H1 (cell line): ENCODE measurements around the gene THAP7. TPM values are rescaled to one million over a fixed set of nuclear protein-coding genes. Genes with fewer than 3 reads are reported as not detected.

ENCODE experiments used
- CTCF ChIA-PET: fragments of 300-600 bp; sonication (Branson Sonifier 250); formaldehyde crosslinking; loops from one replicate; lab custom pipeline; 2021; ENCODE audit not compliant: partially characterized antibody; lab: Charles Lee
- POLR2A ChIA-PET: fragments of 300-600 bp; sonication (Branson Sonifier 250); formaldehyde crosslinking; loops from one replicate; lab custom pipeline; 2021; ENCODE audit warnings: inconsistent platforms; ENCODE audit not compliant: partially characterized antibody; lab: Charles Lee
- DNase-seq, 2 experiments: peaks; one replicate each; pipeline versions ENCODE4 v3.0.0 to v3.0.0-alpha.2; 2010 to 2022; ENCODE audit warnings: low spot score in 2 of 2, low read depth in 1 of 2, mixed read lengths in 1 of 2
- FAIRE-seq: peaks from 2 replicates; lab custom pipeline; 2011; peaks lifted over from hg19 to GRCh38; lab: Jason Lieb, UNC
- H2AFZ ChIP-seq: 2 replicates; pipeline ENCODE4 v1.8.1; 2012; ENCODE audit warnings: low read length, inconsistent platforms
- H2AK5ac ChIP-seq: 2 replicates; pipeline ENCODE4 v1.6.1; 2013; ENCODE audit warnings: low read depth, low read length
- H2BK120ac ChIP-seq: replicated peaks from 2 replicates; pipeline ENCODE3; 2013; ENCODE audit warnings: low read depth, low read length, inconsistent platforms
- H2BK12ac ChIP-seq: 2 replicates; pipeline ENCODE4 v1.6.1; 2013; ENCODE audit warnings: low read depth, low read length
- H2BK15ac ChIP-seq: 2 replicates; pipeline ENCODE4 v1.6.1; 2013; ENCODE audit warnings: low read length
- H2BK20ac ChIP-seq: 2 replicates; pipeline ENCODE4 v1.6.1; 2013; ENCODE audit warnings: low read length
- H2BK5ac ChIP-seq: 2 replicates; pipeline ENCODE4 v1.6.1; 2013; ENCODE audit warnings: low read depth, low read length
- H3K14ac ChIP-seq: 2 replicates; pipeline ENCODE4 v1.6.1; 2013; ENCODE audit warnings: inconsistent platforms; ENCODE audit not compliant: insufficient read length
- H3K18ac ChIP-seq: 2 replicates; pipeline ENCODE4 v1.6.1; 2013; ENCODE audit warnings: low read length; ENCODE audit errors: extremely low read depth
- H3K23ac ChIP-seq: 2 replicates; pipeline ENCODE4 v1.6.1; 2013; ENCODE audit warnings: inconsistent platforms; ENCODE audit not compliant: insufficient read length
- H3K23me2 ChIP-seq: 2 replicates; pipeline ENCODE4 v1.6.1; 2013; ENCODE audit warnings: low read depth, low read length
- H3K27ac ChIP-seq: 2 replicates; pipeline ENCODE4 v1.6.1; 2011; ENCODE audit warnings: low read depth, low read length, inconsistent platforms
- H3K27me3 ChIP-seq, 4 experiments: replicated peaks in 1 of 4; 1 replicate in 1 of 4; 2 replicates in 3 of 4; pipeline versions ENCODE4 v1.6.1 to v1.8.1; 2011 to 2013; ENCODE audit warnings: low read length in 3 of 4, mild to moderate bottlenecking in 3 of 4, inconsistent platforms in 2 of 4, mixed read lengths in 2 of 4, moderate library complexity in 1 of 4; ENCODE audit not compliant: control insufficient read depth in 3 of 4, insufficient read depth in 3 of 4; ENCODE audit errors: extremely low read depth in 1 of 4
- H3K36me3 ChIP-seq, 4 experiments: 2 replicates each; pipeline versions ENCODE4 v1.6.1 to v1.8.1; 2011 to 2013; ENCODE audit warnings: mild to moderate bottlenecking in 4 of 4, low read length in 3 of 4, moderate library complexity in 2 of 4, control low read depth in 1 of 4, inconsistent platforms in 1 of 4; ENCODE audit not compliant: insufficient read depth in 4 of 4, control insufficient read depth in 2 of 4
- H3K4ac ChIP-seq: replicated peaks from 2 replicates; pipeline ENCODE3; 2013; ENCODE audit warnings: low read length, low read depth, mixed read lengths, inconsistent platforms; ENCODE audit not compliant: insufficient read length
- H3K4me1 ChIP-seq, 4 experiments: replicated peaks in 1 of 4; 1 replicate in 1 of 4; 2 replicates in 3 of 4; pipeline versions ENCODE4 v1.6.1 to v1.8.1; 2011 to 2013; ENCODE audit warnings: low read length in 3 of 4, inconsistent platforms in 2 of 4, mixed read lengths in 1 of 4; ENCODE audit not compliant: insufficient read depth in 4 of 4, control insufficient read depth in 3 of 4
- H3K4me2 ChIP-seq, 2 experiments: 2 replicates each; pipeline versions ENCODE4 v1.6.1 to v1.8.1; 2011 to 2013; ENCODE audit warnings: low read depth in 2 of 2, low read length in 2 of 2, control low read depth in 1 of 2, inconsistent platforms in 1 of 2, mild to moderate bottlenecking in 1 of 2; ENCODE audit not compliant: insufficient read depth in 1 of 2
- H3K4me3 ChIP-seq, 4 experiments: fragments of 200-600, 300-600 bp in 1 of 4; sonication (generic), shearing (Covaris generic), sonication (Bioruptor Twin) in 1 of 4; 2 replicates each; pipeline versions ENCODE4 v1.5.1 to v1.8.1; 2011 to 2016; ENCODE audit warnings: low read length in 4 of 4, low read depth in 3 of 4, control low read depth in 2 of 4, inconsistent platforms in 2 of 4, mild to moderate bottlenecking in 2 of 4, mixed read lengths in 1 of 4, moderate library complexity in 1 of 4; ENCODE audit not compliant: insufficient read depth in 2 of 4; ENCODE audit errors: extremely low read depth in 1 of 4
- H3K56ac ChIP-seq: replicated peaks from 2 replicates; pipeline ENCODE3; 2013; ENCODE audit warnings: low read depth, mild to moderate bottlenecking, mixed read lengths, low read length, inconsistent platforms; ENCODE audit not compliant: insufficient read length
- H3K79me1 ChIP-seq: 2 replicates; pipeline ENCODE4 v1.6.1; 2013; ENCODE audit warnings: low read depth, low read length, control low read depth
- H3K79me2 ChIP-seq, 2 experiments: 2 replicates each; pipeline versions ENCODE4 v1.6.1 to v1.8.1; 2012 to 2013; ENCODE audit warnings: low read length in 2 of 2, mild to moderate bottlenecking in 2 of 2, inconsistent platforms in 1 of 2; ENCODE audit not compliant: insufficient read depth in 2 of 2, control insufficient read depth in 1 of 2
- H3K9ac ChIP-seq, 4 experiments: replicated peaks in 1 of 4; 1 replicate in 1 of 4; 2 replicates in 3 of 4; pipeline versions ENCODE4 v1.6.1 to v1.8.1; 2011 to 2013; ENCODE audit warnings: low read depth in 3 of 4, low read length in 3 of 4, control low read depth in 2 of 4, mild to moderate bottlenecking in 2 of 4, moderate library complexity in 2 of 4, inconsistent platforms in 1 of 4; ENCODE audit errors: extremely low read depth in 1 of 4
- H3K9me3 ChIP-seq, 2 experiments: 2 replicates each; pipeline versions ENCODE4 v1.6.1 to v1.8.1; 2012 to 2013; ENCODE audit warnings: mild to moderate bottlenecking in 2 of 2, moderate library complexity in 2 of 2, control low read depth in 1 of 2, inconsistent platforms in 1 of 2, low read depth in 1 of 2, low read length in 1 of 2, mixed read lengths in 1 of 2; ENCODE audit not compliant: insufficient read depth in 2 of 2
- H4K20me1 ChIP-seq, 2 experiments: replicated peaks in 1 of 2; 2 replicates each; pipeline versions ENCODE3 to v1.8.1; 2011 to 2013; ENCODE audit warnings: inconsistent platforms in 2 of 2, low read length in 2 of 2, mild to moderate bottlenecking in 1 of 2; ENCODE audit not compliant: insufficient read depth in 2 of 2, control insufficient read depth in 1 of 2
- H4K5ac ChIP-seq: 2 replicates; pipeline ENCODE4 v1.6.1; 2013; ENCODE audit warnings: low read length, low read depth, mixed read lengths, inconsistent platforms; ENCODE audit not compliant: insufficient read length
- H4K8ac ChIP-seq: 2 replicates; pipeline ENCODE4 v1.8.0; 2013; ENCODE audit warnings: mild to moderate bottlenecking, moderate library complexity, low read length, inconsistent platforms; ENCODE audit not compliant: insufficient read depth; ENCODE audit errors: extremely low read depth
- H4K91ac ChIP-seq: replicated peaks from 2 replicates; pipeline ENCODE3; 2013; ENCODE audit warnings: low read length, mixed read lengths, inconsistent platforms; ENCODE audit not compliant: insufficient read length
- BACH1 ChIP-seq: IDR thresholded peaks from 2 replicates; pipeline ENCODE4 v1.6.1; 2012; ENCODE audit warnings: low read length, improper control_type of control experiment
- CHD1 ChIP-seq: IDR thresholded peaks from 2 replicates; pipeline ENCODE4 v1.6.1; 2012; ENCODE audit warnings: low read depth, low read length, improper control_type of control experiment
- NANOG ChIP-seq: IDR thresholded peaks from 2 replicates; pipeline ENCODE4 v1.6.1; 2011; ENCODE audit warnings: low read length, low read depth, mild to moderate bottlenecking, inconsistent platforms; ENCODE audit not compliant: insufficient read depth, poor library complexity, severe bottlenecking
- POLR2A ChIP-seq, 2 experiments: IDR thresholded peaks; 1 replicate in 1 of 2; 2 replicates in 1 of 2; pipeline ENCODE4 v1.6.1; 2011; ENCODE audit warnings: low read depth in 2 of 2, low read length in 2 of 2, mild to moderate bottlenecking in 2 of 2; ENCODE audit errors: control extremely low read depth in 1 of 2
- WGBS, 2 experiments: shearing (Covaris generic) in 1 of 2; methylation state at CpG; one replicate each; pipeline versions ENCODE4 v1.1.6 to v1.1.7; 2013 to 2015; ENCODE audit warnings: low lambda C conversion rate in 2 of 2, mixed read lengths in 2 of 2, inconsistent platforms in 1 of 2, low coverage in 1 of 2, missing lambda C conversion rate in 1 of 2; ENCODE audit not compliant: insufficient replicate concordance in 2 of 2, insufficient coverage in 1 of 2, insufficient read length in 1 of 2; ENCODE audit errors: extremely low coverage in 1 of 2, missing lambda C conversion rate in 1 of 2; 5-methylcytosine and 5-hydroxymethylcytosine counted together
- polyA plus RNA-seq, 7 experiments: library from polyadenylated mRNA; depleted of rRNA in 3 of 7; stranded (reverse) in 5 of 7; unstranded in 2 of 7; fragments of >200 nt in 5 of 7; fragments of 200-250 nt in 2 of 7; gene quantifications; 1 replicate in 5 of 7; 2 replicates in 1 of 7; 4 replicates in 1 of 7; pipeline versions ENCODE4 v1.2.1 to v1.2.3, GENCODE V29; 2011 to 2013; ENCODE audit warnings: missing spikeins in 2 of 7, mixed read lengths in 2 of 7
- total RNA-seq: library from RNA; stranded (reverse); fragmentation: NEBNext Ultra II Directional; extraction: Animal tissue kit (Norgen Biotek cat#: 25700); gene quantifications from 2 replicates; pipeline ENCODE4 v1.2.1, GENCODE V29; 2021
- TF ChIP-seq, protein P1 (sequence below): IDR thresholded peaks from 2 replicates; pipeline ENCODE4 v1.6.1; 2011; ENCODE audit warnings: low read depth, mild to moderate bottlenecking, low read length; ENCODE audit not compliant: insufficient read depth

The THAP7 gene
- total and polyA plus RNA-seq, 2 of the 8 experiments (the other 6 are each of a cell fraction or from before 2014, with no cell fraction given) = 16.9 to 32.5 TPM

- DNase-seq = no peak
- FAIRE-seq = no peak
- no peak overlapping the region for H4K8ac ChIP-seq
- H3K4me3 ChIP-seq = no peak overlapping the region
- no peak overlapping the region for H3K27ac ChIP-seq
- H3K9me3 ChIP-seq = no peaks in the 10 kb centered on the region
- no peak overlapping the region for H3K9ac ChIP-seq
- ChIA-PET POLR2A (interaction anchor here (1.4 to 5.5 kb wide), 3 partner anchors 7 to 16 kb away, joined by 3 to 45 read pairs (median 17); partner anchors contain the start of gene LZTR1), CTCF (interaction anchor here (1.4 to 1.7 kb wide), 2 partner anchors 11 to 24 kb away, joined by 4 to 5 read pairs; no protein-coding TSS in a partner anchor)
- H3K36me3 ChIP-seq = peaks cover 2 to 7% (median 5%) of the 10 kb centered on the region in 4 experiments; a peak in 5 of 8 replicates
- H3K23ac ChIP-seq = no peak overlapping the region
- H2AK5ac ChIP-seq = no peak overlapping the region
- H2BK12ac ChIP-seq = no peak overlapping the region
- H3K4me1 ChIP-seq = peaks cover 0 to 8% (median 5%) of the 10 kb centered on the region in 4 experiments; a peak in 5 of 7 replicates
- no peak overlapping the region for H2BK15ac ChIP-seq
- 94% methylated on average over 13 of the region's 13 CpGs; no CpG with 5 or more reads in 1 of the 2 experiments for WGBS, 2 experiments
- no peak overlapping the region for H3K18ac ChIP-seq
- no peak overlapping the region for H3K14ac ChIP-seq
- H3K56ac ChIP-seq = no peak overlapping the region
- H4K91ac ChIP-seq = no peak overlapping the region
- no peak overlapping the region for H3K4ac ChIP-seq
- peaks cover 6 to 10% of the 10 kb centered on the region in 2 experiments for H4K20me1 ChIP-seq
- H3K4me2 ChIP-seq = no peak overlapping the region
- H2BK120ac ChIP-seq = no peak overlapping the region
- no peak overlapping the region for H2BK5ac ChIP-seq
- H3K79me1 ChIP-seq = no peaks in the 10 kb centered on the region; the same call in 1 of the 2 replicates
- peaks cover 10% of the 10 kb centered on the region; the same call in 1 of the 2 replicates for H3K23me2 ChIP-seq
- H3K79me2 ChIP-seq = no peaks in the 10 kb centered on the region; a peak in 1 of 4 replicates
- no peak overlapping the region for H2AFZ ChIP-seq
- no peak overlapping the region for H2BK20ac ChIP-seq
- H4K5ac ChIP-seq = no peak overlapping the region
- H3K27me3 ChIP-seq = no peaks in the 10 kb centered on the region
- no peak for TF ChIP-seq CHD1
- TF ChIP-seq, protein P1, sequence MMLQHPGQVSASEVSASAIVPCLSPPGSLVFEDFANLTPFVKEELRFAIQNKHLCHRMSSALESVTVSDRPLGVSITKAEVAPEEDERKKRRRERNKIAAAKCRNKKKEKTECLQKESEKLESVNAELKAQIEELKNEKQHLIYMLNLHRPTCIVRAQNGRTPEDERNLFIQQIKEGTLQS = no peak
- no peak for TF ChIP-seq BACH1
- TF ChIP-seq POLR2A (IDR thresholded peaks at IDR 0.05; ENCODE audit: control extremely low read depth in 1 of 2, low read depth in 2 of 2, low read length in 2 of 2) = peak in 1 of 2 experiments; percentile 6; a peak in 1 of 3 replicates
- no peak for TF ChIP-seq NANOG
- TF ChIP-seq, all 59 proteins: peak for 1
Observed at GRCh38 chr22:20997536-20998257, 4.2 kb downstream of the THAP7 start.
